ENCODE results near the gene PABPC1L.

DNA sequence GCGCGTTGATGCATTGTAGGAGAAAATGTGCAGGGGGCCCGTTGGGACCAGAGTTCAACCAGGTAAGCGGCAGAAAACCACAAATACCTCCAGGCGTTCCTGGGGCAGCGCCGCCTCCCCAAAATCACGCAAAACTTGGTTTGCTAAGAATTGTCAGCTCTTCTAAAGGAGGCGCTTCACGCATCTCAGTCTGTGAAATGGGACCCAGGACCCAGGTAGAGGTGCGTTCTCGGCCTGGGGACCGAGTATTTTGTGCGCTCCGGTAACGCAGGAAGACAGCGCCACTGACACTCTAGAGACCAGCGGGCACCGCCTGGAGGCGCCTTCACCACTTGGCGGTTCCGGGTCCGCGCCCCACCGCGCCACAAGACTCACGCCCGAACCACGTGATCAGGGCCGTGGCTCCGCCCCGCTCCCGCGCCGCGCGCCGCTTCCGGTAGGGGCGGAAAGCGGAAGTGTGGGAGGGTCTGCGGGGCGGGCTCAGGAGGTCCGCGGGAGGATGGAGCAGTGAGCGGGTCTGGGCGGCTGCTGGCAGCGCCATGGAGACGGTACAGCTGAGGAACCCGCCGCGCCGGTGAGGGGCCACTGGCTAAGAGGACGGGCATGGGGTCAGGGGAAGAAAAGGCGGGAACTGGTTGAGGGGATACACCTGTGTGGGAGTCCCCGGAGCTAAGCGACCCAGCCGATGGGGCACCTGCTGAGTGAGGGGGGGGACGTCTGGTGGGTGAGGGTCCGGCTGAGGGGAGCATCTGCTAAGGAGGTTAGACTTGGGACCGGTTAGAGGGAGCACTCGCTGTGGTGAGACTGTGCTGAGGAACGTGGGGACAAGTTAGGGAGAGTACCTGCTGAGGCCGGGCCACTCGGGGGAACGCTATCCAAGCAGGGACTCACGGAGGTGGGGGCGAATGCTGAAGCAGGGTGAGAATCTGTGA, 56.4 kb downstream of the PABPC1L start, which contains the start of gene STK4:
- peak; percentile 56 for TF ChIP-seq CTCF (IDR thresholded peaks at IDR 0.05; ENCODE audit: low read depth, low read length)
- peak; percentile 89 for TF ChIP-seq POLR2A (IDR thresholded peaks at IDR 0.05; ENCODE audit: extremely low read depth, insufficient read length)

Measured in NB4 (cell line).